Spleen (tissue), 11 donors: ENCODE results near the gene STARD13. TPM values are rescaled to one million over a fixed set of nuclear protein-coding genes. Genes with fewer than 3 reads are reported as not detected.

Experiments used
- DNase-seq: peaks from one replicate; pipeline ENCODE4 v3.0.0-alpha.2; 2020
- H3K27ac ChIP-seq, 8 donors: fragments of 200-600 bp; sonication (generic) in 7 of 8; 1 replicate in 4 of 8; 2 replicates in 4 of 8; pipeline versions ENCODE4 v1.5.0 to v1.8.0; 2016 to 2021; ENCODE audit warnings: inconsistent platforms in 4 of 8, mild to moderate bottlenecking in 4 of 8, moderate library complexity in 1 of 8
- H3K27me3 ChIP-seq, 7 donors: fragments of 200-600 bp; sonication (generic) in 6 of 7; replicated peaks in 1 of 7; 1 replicate in 4 of 7; 2 replicates in 3 of 7; pipeline versions ENCODE4 v1.5.0 to v1.8.0; 2016 to 2021; ENCODE audit warnings: inconsistent platforms in 3 of 7, mild to moderate bottlenecking in 1 of 7
- H3K36me3 ChIP-seq, 6 donors: fragments of 200-600 bp; sonication (generic) in 5 of 6; 1 replicate in 4 of 6; 2 replicates in 2 of 6; pipeline versions ENCODE4 v1.5.0 to v1.8.0; 2016 to 2021; ENCODE audit warnings: inconsistent platforms in 2 of 6
- H3K4me1 ChIP-seq, 6 donors: fragments of 200-600 bp; sonication (generic) in 5 of 6; 1 replicate in 3 of 6; 2 replicates in 3 of 6; pipeline versions ENCODE4 v1.5.0 to v1.8.0; 2016 to 2021; ENCODE audit warnings: inconsistent platforms in 3 of 6
- H3K4me3 ChIP-seq, 8 donors: fragments of 200-600 bp; sonication (generic) in 7 of 8; 1 replicate in 4 of 8; 2 replicates in 4 of 8; pipeline versions ENCODE4 v1.5.0 to v1.8.0; 2016 to 2021; ENCODE audit warnings: inconsistent platforms in 4 of 8, mild to moderate bottlenecking in 4 of 8, moderate library complexity in 2 of 8
- H3K9me3 ChIP-seq, 8 donors: fragments of 200-600 bp; sonication (generic) in 7 of 8; 1 replicate in 4 of 8; 2 replicates in 4 of 8; pipeline versions ENCODE4 v1.5.0 to v1.8.0; 2016 to 2021; ENCODE audit warnings: inconsistent platforms in 4 of 8
- CTCF ChIP-seq, 11 experiments: fragments of 200-600 bp in 7 of 11; fragments of 450-650 bp in 4 of 11; sonication (generic) in 4 of 11; IDR thresholded peaks in 8 of 11; conservative IDR thresholded peaks in 3 of 11; 1 replicate in 7 of 11; 2 replicates in 4 of 11; pipeline versions ENCODE4 v1.4.0 to v1.8.0; 2016 to 2021; ENCODE audit warnings: antibody characterized with exemption in 11 of 11, inconsistent platforms in 4 of 11, mild to moderate bottlenecking in 1 of 11
- POLR2A ChIP-seq, 3 donors: fragments of 450-650 bp; IDR thresholded peaks; one replicate each; pipeline ENCODE4 v1.5.1; 2017; ENCODE audit warnings: antibody characterized with exemption in 3 of 3, mild to moderate bottlenecking in 1 of 3
- POLR2AphosphoS5 ChIP-seq, 3 donors: sonication (generic); formaldehyde crosslinking; IDR thresholded peaks; one replicate each; pipeline ENCODE4 v1.5.1; 2017; ENCODE audit warnings: antibody characterized with exemption in 3 of 3
- WGBS, 5 donors: extraction: QIAGEN DNeasy Blood & Tissue Kit in 3 of 5; methylation state at CpG; one replicate each; pipeline versions ENCODE4 v1.1.5 to v1.1.7; 2013 to 2018; 5-methylcytosine and 5-hydroxymethylcytosine counted together
- intact Hi-C: fragments of 100-400 bp; cut with DNase I; formaldehyde crosslinking; loops from one replicate; pipeline ENCODE4 v1.15.0; 2023; ENCODE audit warnings: low total_unique reads
- polyA plus RNA-seq, 3 donors: library from polyadenylated mRNA; stranded (reverse); fragments of 200-250 nt; gene quantifications; one replicate each; pipeline ENCODE4 v1.2.1, GENCODE V29; 2013
- total RNA-seq, 7 donors: library from RNA; depleted of rRNA in 3 of 7; stranded (reverse); fragments of >200 nt in 3 of 7; fragmentation: NEBNext Ultra II Directional in 4 of 7; extraction: Animal tissue kit (Norgen Biotek cat#: 25700) in 4 of 7; gene quantifications; one replicate each; pipeline versions ENCODE4 v1.1.0 to v1.2.1, GENCODE V29; 2016 to 2021
- donor health status: healthy with polysubstance abuse.
- donor health status: DM: no; HTN: no; CAD: no; lungs with moderate emphysema.
- donor health status: DM: no; HTN: no; CAD: no.
- donor health status: Bipolar disorder and iron deficiency.
- donor health status: healthy.
- donor health status: DM: no; HTN: no; CAD: no.
- donor health status: DM: yes; HTN: yes; CAD: no.

Gene STARD13
- total and polyA plus RNA-seq, 10 donors = 1.4 to 58.1 (median 26.7) TPM

GRCh38 chr13:33299626-33300025 is 14.1 kb upstream of the STARD13 start:
- WGBS, 5 donors = 81 to 91% (median 86%) methylated on average over 3 of the region's 3 CpGs
- Histone ChIP-seq H3K27ac (no peak overlapping the region), H3K9me3 (no peaks in the 10 kb centered on the region), H3K27me3 (no peaks in the 10 kb centered on the region), H3K4me1 (no peaks in the 10 kb centered on the region), H3K4me3 (no peak overlapping the region), H3K36me3 (no peaks in the 10 kb centered on the region)
- TF ChIP-seq POLR2A (IDR thresholded peaks at IDR 0.05) (no peak), CTCF (IDR thresholded peaks at IDR 0.05 in 8 of 11, conservative IDR thresholded peaks at IDR 0.05 in 3 of 11) (no peak), POLR2AphosphoS5 (IDR thresholded peaks at IDR 0.05) (no peak)
- no peak for DNase-seq
- intact Hi-C loops = no loop called here

GRCh38 chr13:33296793-33297425 is 11.4 kb upstream of the STARD13 start:
- peak overlapping the region in 3 of 8 donors; percentile 9 to 39 (median 12) for H3K27ac ChIP-seq
- intact Hi-C loops = no loop called here
- 83 to 89% (median 88%) methylated on average over 7 of the region's 7 CpGs for WGBS, 5 donors
- TF ChIP-seq POLR2AphosphoS5 (IDR thresholded peaks at IDR 0.05) = no peak
- TF ChIP-seq POLR2A (IDR thresholded peaks at IDR 0.05) = no peak
- TF ChIP-seq CTCF (IDR thresholded peaks at IDR 0.05 in 8 of 11, conservative IDR thresholded peaks at IDR 0.05 in 3 of 11) = no peak
- H3K9me3 ChIP-seq = no peaks in the 10 kb centered on the region
- no peaks in the 10 kb centered on the region for H3K4me1 ChIP-seq
- no peak overlapping the region for H3K4me3 ChIP-seq
- no peak for DNase-seq
- H3K27me3 ChIP-seq = no peaks in the 10 kb centered on the region
- H3K36me3 ChIP-seq = no peaks in the 10 kb centered on the region

GRCh38 chr13:33292712-33293111 is 7.2 kb upstream of the STARD13 start:
- intact Hi-C loops = no loop called here
- no peaks in the 10 kb centered on the region for H3K36me3 ChIP-seq
- no peak for DNase-seq
- peak overlapping the region in 2 of 8 donors; percentile 24 to 35 for H3K4me3 ChIP-seq
- no peak for TF ChIP-seq POLR2AphosphoS5 (IDR thresholded peaks at IDR 0.05)
- no peak for TF ChIP-seq CTCF (IDR thresholded peaks at IDR 0.05 in 8 of 11, conservative IDR thresholded peaks at IDR 0.05 in 3 of 11)
- no peak for TF ChIP-seq POLR2A (IDR thresholded peaks at IDR 0.05)
- WGBS, 5 donors = 69 to 81% (median 71%) methylated on average over 6 of the region's 6 CpGs
- no peaks in the 10 kb centered on the region for H3K27me3 ChIP-seq
- H3K9me3 ChIP-seq = no peaks in the 10 kb centered on the region
- no peak overlapping the region for H3K27ac ChIP-seq
- H3K4me1 ChIP-seq = no peaks in the 10 kb centered on the region

- no peaks in the 10 kb centered on the region for H3K36me3 ChIP-seq
- no peak for TF ChIP-seq POLR2AphosphoS5 (IDR thresholded peaks at IDR 0.05)
- TF ChIP-seq POLR2A (IDR thresholded peaks at IDR 0.05) = no peak
- TF ChIP-seq CTCF (IDR thresholded peaks at IDR 0.05 in 8 of 11, conservative IDR thresholded peaks at IDR 0.05 in 3 of 11) = no peak
- no peak overlapping the region for H3K4me3 ChIP-seq
- intact Hi-C loops = no loop called here
- peaks cover 0 to 5% (median 0%) of the 10 kb centered on the region in 7 donors for H3K27me3 ChIP-seq
- no peak overlapping the region for H3K27ac ChIP-seq
- WGBS, 5 donors = 84 to 97% (median 91%) methylated on average over 3 of the region's 3 CpGs
- DNase-seq = no peak
- no peaks in the 10 kb centered on the region for H3K9me3 ChIP-seq
- H3K4me1 ChIP-seq = peaks cover 0 to 11% (median 5%) of the 10 kb centered on the region in 6 donors
These were observed 4.9 kb upstream of the STARD13 start for GRCh38 chr13:33290421-33290965.
